Nephron progenitor cell (in vitro differentiated cells): ENCODE results near the gene LRRN2.

Experiments used
- DNase-seq: peaks from one replicate; pipeline ENCODE4 v3.0.0; 2021
- H3K27ac Mint-ChIP-seq: 2 replicates; pipeline ENCODE4 v1.8.0; 2021; ENCODE audit warnings: mild to moderate bottlenecking, moderate library complexity, mixed read lengths
- H3K27me3 Mint-ChIP-seq: 2 replicates; pipeline ENCODE4 v1.8.0; 2021; ENCODE audit warnings: mild to moderate bottlenecking, low read depth, mixed read lengths; ENCODE audit not compliant: poor library complexity
- H3K36me3 Mint-ChIP-seq: 2 replicates; pipeline ENCODE4 v1.8.0; 2021; ENCODE audit warnings: low read depth, mixed read lengths
- H3K4me1 Mint-ChIP-seq: 2 replicates; pipeline ENCODE4 v1.8.0; 2021; ENCODE audit warnings: mixed read lengths
- H3K4me3 Mint-ChIP-seq: 2 replicates; pipeline ENCODE4 v1.8.0; 2021; ENCODE audit warnings: mild to moderate bottlenecking, moderate library complexity, mixed read lengths
- H3K9me3 Mint-ChIP-seq: 2 replicates; pipeline ENCODE4 v1.8.0; 2021; ENCODE audit warnings: mild to moderate bottlenecking, moderate library complexity, mixed read lengths
- CTCF ChIP-seq: fragments of 200-600 bp; sonication (generic); IDR thresholded peaks from 2 replicates; pipeline ENCODE4 v1.5.0; 2021; ENCODE audit warnings: antibody characterized with exemption

The LRRN2 gene

GRCh38 chr1:204568576-204569315 lies 116.8 kb downstream of the LRRN2 start:
- DNase-seq: no peak
- H3K9me3 Mint-ChIP-seq: no peaks in the 10 kb centered on the region
- no peak overlapping the region for H3K27ac Mint-ChIP-seq
- H3K27me3 Mint-ChIP-seq: peaks cover 4% of the 10 kb centered on the region
- no peaks in the 10 kb centered on the region for H3K36me3 Mint-ChIP-seq
- H3K4me1 Mint-ChIP-seq: peaks cover 40% of the 10 kb centered on the region
- TF ChIP-seq CTCF: no peak
- H3K4me3 Mint-ChIP-seq: no peak overlapping the region
